ENCODE measurements around the gene RAI1.

RAI1 gene

GRCh38 chr17:17754719-17755686, 73.7 kb downstream of the RAI1 start:
- no peak for DNase-seq

DNA sequence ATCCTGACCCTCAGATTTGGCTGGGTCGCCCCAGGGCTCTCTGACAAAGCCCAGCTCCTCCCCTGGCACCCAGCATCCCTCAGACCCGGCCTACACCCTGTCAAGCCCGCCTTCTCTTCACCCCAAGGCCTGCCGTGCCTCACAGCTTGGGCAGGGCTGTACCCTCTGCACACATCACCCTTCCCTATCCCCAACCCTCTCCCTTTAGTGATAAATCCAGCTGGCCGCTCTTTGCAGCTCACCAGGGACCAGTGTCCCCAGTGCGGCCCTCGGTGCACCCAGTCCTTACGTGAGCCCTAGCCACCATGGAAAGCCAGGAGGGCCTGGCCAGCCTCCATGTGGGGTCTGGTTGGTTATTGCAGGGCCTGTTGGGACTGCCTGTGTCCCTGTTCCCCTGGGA, 74.5 kb downstream of the RAI1 start:
- no peak for DNase-seq

GRCh38 chr17:17757391-17757791, 76.1 kb downstream of the RAI1 start:
- no peak for DNase-seq

- DNase-seq: no peak
Observed at GRCh38 chr17:17757956-17758845, 76.9 kb downstream of the RAI1 start.

DNA sequence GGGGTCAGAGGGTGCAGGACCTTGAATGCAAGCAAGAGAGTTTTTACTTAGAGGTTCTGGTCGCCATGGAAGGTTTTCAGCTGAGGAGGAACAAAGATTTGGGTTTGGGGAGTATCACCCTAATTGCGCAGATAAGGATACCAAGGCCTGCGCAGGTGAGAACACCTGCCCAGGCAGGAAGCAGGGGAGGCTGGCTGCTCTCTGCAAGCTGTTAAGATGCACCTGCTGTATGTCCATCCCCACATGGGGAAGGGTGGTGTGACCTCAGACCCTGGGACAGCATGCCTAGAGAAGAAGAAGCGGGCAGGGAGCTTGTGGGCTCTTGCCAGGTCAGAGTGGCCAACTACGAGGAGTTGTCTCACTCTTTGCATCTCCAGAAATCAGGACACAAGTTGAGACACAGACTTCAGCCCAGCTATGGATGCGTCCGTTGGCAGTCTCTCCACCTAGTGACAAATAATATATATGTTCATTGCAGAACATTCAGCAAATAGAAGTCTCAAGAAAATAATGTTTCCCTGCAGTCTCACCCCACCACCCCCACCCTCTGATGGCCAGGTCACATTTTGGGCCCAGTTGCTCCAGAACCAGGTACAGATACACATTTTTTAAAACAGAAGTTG, 77.8 kb downstream of the RAI1 start:
- DNase-seq: no peak

DNA sequence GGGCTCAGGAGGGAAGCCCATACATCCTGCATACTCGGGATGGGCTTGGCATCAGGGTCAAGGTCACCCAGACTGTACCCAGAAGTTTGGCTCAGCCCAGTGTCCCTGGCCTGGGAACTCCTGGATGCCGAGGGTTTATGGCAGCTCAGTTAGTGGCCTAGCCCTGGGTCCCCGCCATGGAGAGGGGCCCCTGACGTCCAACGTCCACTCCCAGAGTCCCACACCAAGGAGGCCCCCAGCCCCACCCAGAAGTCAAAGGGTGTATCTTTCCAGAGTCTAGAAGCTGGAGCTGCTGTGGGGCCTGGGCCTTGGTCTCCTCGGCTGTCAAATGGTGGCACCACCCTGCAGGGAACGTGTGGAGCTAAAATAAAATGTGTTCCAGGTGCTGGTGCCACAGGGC, 79.1 kb downstream of the RAI1 start:
- no peak for DNase-seq

DNA sequence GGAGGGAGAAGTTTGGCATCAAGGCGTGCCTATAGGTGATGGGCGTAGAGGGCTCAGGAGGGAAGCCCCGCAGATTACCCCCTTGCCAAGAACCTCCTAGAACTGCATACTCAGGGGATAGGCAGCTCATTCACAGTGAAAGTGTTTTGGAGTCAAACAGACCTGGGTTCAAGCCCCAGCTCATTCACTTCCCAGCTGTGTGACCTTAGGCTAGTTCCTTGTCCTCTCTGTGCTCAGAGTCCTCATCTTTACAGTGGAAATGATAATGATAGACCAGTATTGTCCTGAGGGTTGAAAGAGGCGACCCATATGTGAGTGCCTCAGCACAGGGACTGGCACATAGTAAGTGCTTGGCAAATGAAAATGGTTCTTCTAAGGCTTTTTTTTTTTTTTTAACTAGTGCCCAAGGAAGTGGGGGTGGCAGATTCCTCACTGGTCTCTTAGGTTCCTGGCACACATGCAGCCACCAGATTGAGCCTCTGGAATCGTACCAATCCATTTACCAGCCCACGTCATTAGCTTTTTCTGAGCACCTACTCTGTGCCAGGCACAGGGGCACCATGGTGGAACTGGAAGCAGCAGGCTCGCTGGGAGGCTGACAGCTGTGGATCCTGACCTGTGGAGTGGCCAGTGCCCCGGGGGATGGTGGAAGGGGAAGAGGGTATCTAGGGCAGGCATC, 79.8 kb downstream of the RAI1 start:
- no peak for DNase-seq

DNA sequence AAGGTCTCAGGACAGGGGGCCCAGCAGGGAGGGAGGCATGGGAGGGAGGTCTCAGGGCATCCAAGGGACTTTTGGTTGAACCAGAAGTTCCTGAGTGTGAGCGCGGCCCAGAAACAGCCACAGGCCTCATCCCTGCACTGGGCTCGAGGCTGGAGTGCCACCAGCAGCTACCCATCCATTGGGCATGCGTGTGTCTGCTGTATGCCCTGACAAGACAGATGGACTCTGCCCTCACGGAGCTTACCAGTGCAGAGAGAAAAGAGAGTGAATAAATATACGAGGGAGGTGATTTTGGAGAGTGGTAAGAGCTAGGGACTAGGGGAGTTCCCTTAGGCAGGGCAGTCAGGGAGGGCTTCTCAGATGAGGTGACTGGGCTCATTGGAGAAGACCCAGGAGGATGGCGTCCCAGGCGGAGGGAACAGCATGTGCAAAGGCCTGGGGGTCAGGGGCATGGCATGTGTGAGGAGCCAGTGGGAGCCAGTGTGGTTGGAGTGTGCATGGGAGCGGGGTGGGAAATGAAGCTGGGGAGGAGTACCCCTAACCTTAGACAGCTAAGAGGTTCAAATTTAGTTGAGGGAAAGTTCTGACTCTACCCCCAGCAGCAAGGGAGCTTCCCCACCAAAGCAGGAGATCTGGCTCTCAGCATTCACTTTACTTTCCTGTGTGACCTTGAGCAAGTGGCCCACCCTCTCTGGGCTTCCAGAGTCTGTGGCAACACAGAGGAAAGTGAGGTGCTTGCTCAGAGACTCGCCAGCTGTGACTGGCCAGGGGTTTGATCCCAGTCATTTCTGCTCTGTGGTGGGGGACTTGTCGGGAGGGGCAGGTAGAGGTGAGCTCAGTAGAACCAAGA, 80.9 kb downstream of the RAI1 start:
- DNase-seq: no peak

- no peak for DNase-seq
Observed at GRCh38 chr17:17762744-17763105, 81.5 kb downstream of the RAI1 start.

GRCh38 chr17:17763136-17763535, 81.9 kb downstream of the RAI1 start:
- no peak for DNase-seq

- DNase-seq: no peak
Observed at GRCh38 chr17:17763734-17764133, 82.5 kb downstream of the RAI1 start.

DNA sequence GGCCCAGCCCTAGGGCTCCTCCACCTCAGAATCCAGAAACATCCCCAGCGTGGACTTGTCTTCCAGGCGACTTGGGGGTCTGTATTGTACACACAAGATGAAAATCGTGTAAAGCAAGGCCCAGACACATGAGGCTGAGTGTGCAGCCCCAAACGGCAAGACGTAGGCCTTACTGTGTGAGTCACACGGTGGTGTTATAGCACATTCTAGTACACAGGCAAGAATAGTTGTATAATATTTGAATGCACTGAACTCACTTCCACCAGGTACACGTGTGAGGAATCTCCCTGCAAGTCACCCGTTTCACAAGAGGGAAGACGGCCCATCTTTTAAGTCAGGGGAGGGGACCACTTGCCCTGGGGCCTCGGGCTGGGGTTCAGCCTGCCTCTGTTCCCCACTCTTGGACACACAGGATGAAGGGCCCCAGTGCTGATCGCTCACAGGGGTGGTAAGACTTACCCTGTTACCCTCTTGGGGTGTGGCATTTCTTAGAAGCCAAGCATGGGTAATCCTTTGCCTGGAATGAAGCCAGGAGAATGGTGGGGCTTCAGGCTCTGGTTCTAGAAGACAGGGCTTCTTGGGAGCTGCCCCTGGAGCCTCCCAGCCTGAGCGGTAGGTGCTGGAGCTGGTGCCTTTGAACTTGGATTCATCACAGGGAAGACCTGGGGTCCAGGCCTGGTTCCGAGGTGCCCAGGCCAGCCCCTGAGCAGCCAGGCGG, 84.3 kb downstream of the RAI1 start:
- no peak for DNase-seq

- no peak for DNase-seq
Observed at GRCh38 chr17:17766077-17766743, 85.0 kb downstream of the RAI1 start.

DNA sequence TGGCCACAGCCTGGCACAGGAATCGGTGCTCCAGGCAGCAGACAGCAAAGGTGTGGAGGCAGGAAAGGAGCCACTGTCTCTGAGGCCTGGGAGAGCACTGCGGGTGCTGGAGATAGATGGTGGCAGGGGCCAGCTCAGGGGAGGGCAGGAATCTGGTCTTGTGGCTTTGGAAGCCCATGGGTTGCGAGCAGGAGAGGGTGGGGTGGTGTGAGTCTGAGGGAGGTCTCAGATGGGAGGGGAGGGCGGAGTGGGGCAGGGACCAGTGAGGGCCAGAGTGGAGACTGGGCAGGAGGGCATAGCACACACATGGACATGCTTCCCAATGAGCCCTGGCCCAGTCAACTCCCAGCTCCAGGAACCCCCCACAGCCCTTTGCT, 85.5 kb downstream of the RAI1 start:
- no peak for DNase-seq

DNA sequence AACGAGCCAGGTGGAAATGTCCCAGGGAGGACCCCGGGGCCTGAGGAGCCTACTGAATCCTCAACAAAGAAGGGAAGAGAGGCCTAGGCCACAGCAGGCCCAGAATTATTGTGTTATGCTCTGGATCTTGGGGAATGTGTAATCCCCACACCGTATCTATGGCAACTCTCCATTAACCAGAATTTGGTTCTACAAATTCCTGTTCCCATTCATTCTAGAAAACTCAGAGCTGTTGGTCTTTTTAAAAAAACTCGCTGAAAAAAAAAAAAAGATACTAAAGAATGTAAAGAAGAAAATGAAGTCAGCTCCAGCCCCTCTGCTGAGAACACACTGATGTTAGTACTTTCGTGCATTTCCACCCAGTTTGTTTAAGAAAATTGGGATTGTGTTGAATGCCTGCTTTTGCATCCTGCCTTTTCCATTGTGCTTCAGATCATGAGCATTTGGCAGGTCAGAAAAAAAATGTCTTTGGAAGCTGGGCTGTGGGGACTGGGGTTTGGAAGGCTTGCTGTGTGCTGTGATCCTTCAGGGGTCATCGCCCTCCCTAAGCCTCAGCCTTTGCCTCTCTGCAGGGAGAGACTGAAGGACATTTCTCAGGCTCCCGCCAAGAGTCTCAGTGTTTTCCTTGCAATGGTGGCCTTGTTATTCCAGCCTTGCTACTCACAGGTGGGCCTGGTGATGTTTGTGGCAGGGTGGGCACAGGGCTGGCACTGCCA, 86.1 kb downstream of the RAI1 start:
- no peak for DNase-seq

DNA sequence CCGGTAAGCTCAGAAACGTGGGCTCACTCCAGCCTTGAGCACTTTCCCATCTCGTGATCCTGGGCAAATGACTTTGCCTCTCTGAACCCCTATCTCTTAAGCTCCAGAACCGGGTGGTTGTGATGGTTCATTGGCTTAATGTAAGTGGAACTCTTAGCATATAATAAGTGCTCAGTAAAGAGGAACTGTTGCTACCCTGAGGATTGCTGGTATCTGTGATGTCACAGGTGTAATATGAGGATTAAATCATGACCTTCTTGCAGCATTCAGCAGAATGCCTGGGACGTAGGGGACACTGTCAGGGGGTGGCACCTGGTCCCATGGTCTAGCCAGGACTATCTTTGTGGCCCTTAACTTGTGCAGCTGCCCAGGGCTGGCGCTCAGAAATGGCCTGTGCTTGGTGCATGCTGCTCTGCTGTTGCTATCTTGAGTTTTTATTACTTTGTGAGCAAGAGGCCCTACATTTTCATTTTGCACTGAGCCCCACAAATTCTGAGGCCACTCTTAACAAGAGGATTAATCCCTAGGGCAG, 86.7 kb downstream of the RAI1 start:
- DNase-seq: no peak

DNA sequence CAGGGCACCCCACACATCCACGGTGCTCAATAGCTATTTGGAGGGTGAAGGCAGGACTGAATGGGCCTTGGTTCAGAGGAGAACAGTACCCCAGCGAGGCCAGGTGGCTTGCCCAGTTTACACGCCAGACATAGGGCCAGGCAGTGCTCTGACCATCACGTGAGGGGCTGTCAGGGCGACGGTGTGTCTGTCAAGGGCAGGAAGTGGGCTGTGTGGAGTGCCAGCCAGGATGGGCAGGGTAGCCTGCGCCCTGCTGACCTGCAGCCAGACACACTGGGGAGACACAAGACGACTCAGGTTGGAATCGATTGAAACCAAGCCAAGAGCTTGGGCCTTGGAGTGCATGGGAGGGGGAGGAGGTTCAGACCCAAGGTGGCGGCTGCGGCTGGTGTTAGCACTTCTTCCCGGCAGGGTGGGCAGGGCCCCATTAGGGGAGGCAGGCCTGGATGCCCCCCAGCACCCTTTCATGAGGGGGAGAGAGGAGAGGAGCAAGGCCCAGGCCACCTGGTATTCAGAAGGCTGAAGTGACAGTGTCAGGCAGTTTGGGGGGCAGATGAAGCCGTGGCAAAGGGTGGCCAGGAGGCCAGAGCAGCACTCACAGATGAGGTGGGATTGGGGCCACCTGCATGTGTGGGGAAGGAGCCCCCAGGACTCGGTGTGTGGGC, 87.3 kb downstream of the RAI1 start:
- DNase-seq: no peak

DNA sequence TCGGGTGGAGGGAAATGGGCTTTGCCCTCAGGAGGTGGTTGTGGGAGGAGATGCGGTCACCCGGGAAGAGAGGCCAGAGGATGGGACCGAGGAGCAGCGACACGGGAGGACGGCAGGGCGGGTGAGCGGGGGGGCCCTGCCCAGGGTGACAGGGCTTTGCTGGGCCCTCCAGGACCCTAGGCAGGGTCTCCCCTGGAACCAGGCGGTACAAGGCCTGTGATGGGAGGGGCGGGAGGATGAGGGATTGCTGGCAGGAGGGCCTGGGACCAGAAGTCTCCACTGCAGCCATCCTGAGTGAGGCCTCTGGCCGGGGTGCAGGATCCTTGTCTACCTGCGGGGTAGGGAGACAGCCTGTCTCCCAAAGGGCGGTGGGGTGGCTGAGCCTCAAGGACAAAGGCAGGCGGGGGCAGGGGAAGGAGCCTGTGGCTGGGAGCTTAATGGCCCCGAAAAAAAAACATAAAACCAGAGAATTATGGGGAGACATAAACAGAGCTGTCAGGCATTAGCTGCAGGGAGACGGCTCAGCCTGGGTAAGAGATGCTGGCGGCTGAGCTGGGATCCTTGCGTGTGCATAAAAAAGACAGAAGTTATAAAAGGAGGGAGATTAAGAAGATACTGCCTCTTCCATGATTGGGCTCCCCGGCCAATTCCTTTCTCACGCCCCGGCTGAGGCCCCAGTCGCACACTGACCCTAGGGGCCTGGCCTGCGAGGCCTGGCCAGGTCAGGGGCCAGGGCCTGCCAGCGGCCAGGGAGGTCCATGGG, 88.8 kb downstream of the RAI1 start:
- no peak for DNase-seq

Measured in activated CD4-positive, alpha-beta T cell treated with anti-CD3 and anti-CD28 coated beads for 4 hours (primary cell).